AG09309 (cell line): ENCODE results near the gene TNKS2.
"Not testable (repeated sequence)": the region's sequence is repeated elsewhere in the genome, so short reads cannot be mapped to it uniquely, and the experiment has no call there.

Experiments used
- DNase-seq: peaks from one replicate; pipeline ENCODE4 v3.0.0-alpha.2; 2010; ENCODE audit warnings: low read depth
- H3K4me3 ChIP-seq: 2 replicates; pipeline ENCODE4 v1.5.1; 2011; ENCODE audit warnings: mild to moderate bottlenecking, low read depth, low read length, moderate library complexity; ENCODE audit not compliant: control insufficient read depth
- TF ChIP-seq, protein P1 (sequence below): IDR thresholded peaks from 2 replicates; pipeline ENCODE4 v1.5.1; 2011; ENCODE audit warnings: mild to moderate bottlenecking, low read depth, low read length, inconsistent platforms; ENCODE audit not compliant: insufficient read depth, control insufficient read depth; ENCODE audit errors: missing control alignments

The TNKS2 gene

DNA sequence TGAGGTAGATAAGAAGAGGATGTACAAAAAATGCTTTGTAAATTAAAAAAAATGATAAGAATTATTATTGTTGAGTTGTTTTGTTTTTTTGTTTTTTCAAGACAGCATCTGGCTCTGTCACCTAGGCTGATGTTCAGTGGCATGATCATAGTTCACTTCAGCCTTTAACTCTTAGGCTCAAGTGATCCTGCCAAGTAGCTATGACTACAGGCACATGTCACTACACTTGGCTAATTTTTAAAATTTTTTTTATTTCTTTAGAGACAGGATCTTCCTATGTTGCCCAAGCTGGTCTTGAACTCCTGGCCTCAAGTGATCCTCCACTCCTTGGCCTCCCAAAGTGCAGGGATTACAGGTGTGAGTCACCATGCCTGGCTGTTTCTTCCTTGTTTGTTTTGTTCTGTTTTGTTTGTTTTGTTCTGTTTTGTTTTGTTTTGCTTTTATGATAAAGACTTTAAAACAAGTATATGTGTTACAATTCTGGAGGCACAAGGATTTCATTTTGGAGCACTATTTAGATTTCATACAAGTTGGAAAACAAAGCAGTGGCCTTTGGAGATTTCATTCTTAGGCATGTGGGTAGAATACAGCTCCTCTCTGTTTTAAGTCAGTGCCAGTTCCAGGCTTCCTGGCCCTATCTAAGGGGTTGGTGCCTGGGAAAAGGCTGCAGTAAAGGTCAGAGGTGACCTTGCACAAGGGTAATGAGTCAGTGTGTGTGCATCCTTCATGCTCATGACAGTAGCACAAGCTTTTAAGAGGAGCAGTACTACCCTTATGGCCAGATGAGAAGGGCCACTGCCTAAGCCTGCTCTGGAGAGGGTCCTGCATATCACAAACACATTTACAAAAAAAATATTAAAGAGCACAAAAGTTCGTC, 93.1 kb downstream of the TNKS2 start:
- TF ChIP-seq, protein P1, sequence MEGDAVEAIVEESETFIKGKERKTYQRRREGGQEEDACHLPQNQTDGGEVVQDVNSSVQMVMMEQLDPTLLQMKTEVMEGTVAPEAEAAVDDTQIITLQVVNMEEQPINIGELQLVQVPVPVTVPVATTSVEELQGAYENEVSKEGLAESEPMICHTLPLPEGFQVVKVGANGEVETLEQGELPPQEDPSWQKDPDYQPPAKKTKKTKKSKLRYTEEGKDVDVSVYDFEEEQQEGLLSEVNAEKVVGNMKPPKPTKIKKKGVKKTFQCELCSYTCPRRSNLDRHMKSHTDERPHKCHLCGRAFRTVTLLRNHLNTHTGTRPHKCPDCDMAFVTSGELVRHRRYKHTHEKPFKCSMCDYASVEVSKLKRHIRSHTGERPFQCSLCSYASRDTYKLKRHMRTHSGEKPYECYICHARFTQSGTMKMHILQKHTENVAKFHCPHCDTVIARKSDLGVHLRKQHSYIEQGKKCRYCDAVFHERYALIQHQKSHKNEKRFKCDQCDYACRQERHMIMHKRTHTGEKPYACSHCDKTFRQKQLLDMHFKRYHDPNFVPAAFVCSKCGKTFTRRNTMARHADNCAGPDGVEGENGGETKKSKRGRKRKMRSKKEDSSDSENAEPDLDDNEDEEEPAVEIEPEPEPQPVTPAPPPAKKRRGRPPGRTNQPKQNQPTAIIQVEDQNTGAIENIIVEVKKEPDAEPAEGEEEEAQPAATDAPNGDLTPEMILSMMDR = no peak
- H3K4me3 ChIP-seq = no peak overlapping the region
- DNase-seq = no peak

DNA sequence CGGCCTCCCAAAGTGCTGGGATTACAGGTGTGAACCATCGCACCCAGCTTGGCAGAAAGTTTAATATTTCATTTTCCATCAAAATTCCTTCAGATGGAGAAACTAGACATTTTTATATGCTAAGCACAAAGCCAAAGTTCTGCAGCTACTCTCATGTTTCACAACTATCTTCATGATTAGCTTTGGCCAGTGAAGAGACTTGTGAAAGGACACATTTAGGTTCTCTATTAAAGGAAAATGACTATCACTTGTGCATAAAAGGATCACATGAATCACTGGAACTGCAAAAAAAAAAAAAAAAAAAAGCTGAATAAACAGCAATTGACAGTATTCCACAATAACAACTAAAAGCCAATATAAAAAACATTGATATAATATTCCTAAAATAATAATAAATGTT, 94.8 kb downstream of the TNKS2 start:
- H3K4me3 ChIP-seq = no peak overlapping the region
- DNase-seq = no peak
- TF ChIP-seq, protein P1 = no peak

DNA sequence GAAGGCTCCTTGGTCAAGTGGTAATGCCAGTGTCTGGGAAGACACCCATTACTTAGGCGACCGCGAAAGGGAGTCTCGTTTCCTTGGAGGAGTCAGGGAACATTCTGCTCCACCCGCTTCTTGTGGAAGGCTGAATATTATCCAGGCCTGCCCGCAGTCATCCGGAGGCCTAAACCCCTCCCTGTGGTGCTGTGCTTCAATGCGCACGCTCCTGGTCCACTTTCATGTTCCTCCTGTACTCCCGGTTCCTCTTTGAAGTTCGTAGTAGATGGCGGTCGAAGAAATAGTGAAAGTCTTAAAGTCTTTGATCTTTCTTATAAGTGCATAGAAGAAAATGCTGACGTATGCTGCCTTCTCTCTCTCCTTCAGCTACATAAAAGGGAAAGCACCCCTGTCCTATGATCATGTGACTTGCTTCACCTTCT, 96.0 kb downstream of the TNKS2 start:
- DNase-seq = not testable (repeated sequence)

DNA sequence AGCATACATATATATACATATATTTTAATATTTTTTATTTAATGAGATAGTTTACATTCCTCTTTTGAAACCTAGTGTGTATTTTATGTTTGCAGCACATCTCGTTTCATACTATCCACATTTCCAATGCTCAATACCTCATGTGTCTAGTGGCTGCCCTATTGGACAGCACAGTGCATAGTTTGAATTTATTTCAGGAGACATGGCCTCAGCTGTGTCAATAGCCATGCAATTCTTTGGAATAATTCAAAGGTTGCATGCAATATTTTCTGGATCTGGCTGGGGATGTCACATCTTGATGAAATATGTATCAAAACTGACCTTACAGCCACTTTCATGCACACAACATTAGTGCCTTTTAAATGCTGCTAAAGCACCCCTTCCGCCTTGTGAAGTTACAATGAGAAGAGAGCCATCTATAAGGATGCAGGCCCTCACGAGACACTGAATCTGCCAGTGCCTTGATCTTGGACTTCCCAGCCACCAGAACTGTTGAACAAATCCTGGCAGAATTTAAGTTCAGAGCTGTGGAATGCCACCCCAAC, 98.1 kb downstream of the TNKS2 start:
- TF ChIP-seq, protein P1 = no peak
- no peak for DNase-seq
- H3K4me3 ChIP-seq = no peak overlapping the region

More for the DNA sequence above, 96.0 kb downstream of the TNKS2 start:
- not testable (repeated sequence) for H3K4me3 ChIP-seq

DNA sequence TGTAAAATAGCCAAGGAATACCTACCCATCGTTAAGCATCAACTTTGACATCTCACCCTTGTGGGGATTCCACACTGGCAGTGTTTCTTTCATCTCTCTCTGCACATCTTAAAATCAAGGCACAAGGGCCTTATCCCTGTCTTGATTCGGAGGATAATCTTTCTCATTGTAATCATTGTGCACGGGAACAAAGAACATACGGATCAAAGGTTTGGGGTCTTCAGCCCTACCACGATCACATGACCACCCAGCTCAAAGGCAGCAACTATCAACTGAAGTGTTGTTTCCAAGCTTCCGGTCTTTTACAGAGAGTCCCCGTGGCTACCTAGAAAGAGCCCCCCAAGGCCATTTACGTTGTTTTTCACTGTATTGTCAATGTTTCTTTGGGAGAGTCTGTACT, 99.2 kb downstream of the TNKS2 start:
- TF ChIP-seq, protein P1 = no peak
- DNase-seq = no peak
- H3K4me3 ChIP-seq = no peak overlapping the region

DNA sequence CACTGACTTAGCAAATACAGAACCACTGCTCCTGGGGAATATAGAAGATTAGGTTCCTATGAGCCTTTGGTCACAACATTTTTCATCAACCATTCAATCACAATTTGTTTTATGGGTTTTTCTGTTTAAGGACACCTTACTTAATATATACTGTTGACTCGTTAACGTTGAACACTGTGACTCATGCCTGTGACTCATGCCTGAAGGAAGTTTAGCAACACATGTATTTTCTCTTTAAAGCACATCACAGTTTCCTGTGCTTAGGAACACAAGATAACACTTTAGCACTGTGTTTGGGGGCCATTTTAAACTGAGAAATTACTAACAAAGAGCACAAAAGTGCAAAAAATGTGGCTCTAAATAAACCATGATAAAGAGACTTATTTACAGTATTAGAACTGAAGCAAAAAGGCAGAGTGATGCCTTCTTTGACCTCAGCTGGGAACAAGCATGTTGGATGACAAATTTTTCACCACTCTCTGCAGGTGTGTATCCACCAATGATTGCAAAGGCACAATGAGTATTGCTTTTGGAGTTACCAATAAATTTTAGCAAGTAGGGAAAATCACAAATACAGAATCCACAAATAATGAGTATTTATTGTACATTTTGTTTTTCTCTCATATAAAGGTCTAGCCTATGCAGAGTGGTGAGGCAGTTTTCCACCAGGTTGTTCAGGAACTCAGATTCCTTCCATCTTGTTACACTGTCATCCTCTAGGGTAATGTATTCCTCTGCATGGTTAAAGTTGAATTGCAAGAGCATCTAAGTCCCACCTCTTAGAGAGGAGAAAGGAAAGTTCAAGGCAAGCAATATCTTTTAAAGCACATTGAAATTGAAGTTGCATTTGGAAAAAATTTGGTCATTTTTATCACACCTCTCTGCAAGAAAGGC, 103.8 kb downstream of the TNKS2 start:
- no peak overlapping the region for H3K4me3 ChIP-seq

More for the DNA sequence above, 103.8 kb downstream of the TNKS2 start:
- TF ChIP-seq, protein P1 = no peak
- peak; percentile 71 for DNase-seq
